Myocyte (in vitro differentiated cells): ENCODE data around the gene DHX32. TPM values are rescaled to one million over a fixed set of nuclear protein-coding genes. Genes with fewer than 3 reads are reported as not detected.

Experiments
- DNase-seq: peaks from one replicate; pipeline ENCODE4 v3.0.0-alpha.2; 2012; ENCODE audit warnings: low read depth
- total RNA-seq: library from RNA; depleted of rRNA; stranded (reverse); fragments of >200 nt; gene quantifications from 2 replicates; pipeline ENCODE4 v1.2.3, GENCODE V29; 2014

Gene DHX32
- total RNA-seq, 1 donor from 2014 or later, result 62.3 TPM

GRCh38 chr10:125848371-125848770 is 32.7 kb downstream of the DHX32 start:
- peak; percentile 36 for DNase-seq

DNA sequence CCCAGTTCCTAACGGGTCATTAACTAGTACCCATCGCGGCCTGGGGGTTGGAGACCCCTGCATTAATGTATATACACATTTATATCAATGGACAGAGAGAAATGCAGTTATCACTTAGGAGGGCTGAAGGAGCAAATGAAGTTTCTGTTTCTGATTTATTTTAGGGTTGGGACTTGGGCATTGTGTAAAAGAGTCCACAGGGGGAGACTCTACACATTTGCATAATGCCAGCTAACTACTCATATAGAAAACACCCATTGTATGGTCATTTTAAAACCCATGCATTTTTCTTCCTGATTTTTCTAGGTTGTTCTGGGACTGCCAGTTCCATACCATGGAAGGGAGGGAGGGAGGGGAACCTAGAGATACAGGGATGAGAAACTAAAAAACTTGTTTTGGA is 34.2 kb downstream of the DHX32 start:
- DNase-seq, result no peak

- DNase-seq, result no peak
Observed at GRCh38 chr10:125845617-125846016, 35.5 kb downstream of the DHX32 start.

DNA sequence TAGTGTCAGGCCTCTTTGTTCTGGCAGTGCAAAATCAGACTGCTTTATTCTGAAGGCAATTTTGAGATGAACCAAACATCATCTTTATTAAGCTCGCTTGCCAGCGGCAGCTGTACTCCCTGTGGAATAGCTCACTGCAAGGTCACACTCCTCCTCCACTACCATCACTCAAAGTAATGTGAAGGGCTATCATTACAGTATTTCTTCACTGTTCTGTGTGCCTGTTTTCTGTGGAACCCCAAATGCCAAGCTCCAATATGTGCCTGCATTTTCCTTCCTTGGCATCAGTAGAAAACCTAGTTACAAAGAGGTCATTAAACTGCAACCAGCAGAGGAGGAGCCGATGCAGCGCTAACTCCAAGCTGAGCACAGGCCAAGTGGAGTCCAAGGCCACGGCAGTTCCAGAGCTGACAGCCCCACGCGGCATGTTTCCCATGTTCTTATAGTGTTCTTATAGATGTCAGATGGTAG is 36.3 kb downstream of the DHX32 start:
- DNase-seq, result no peak

DNA sequence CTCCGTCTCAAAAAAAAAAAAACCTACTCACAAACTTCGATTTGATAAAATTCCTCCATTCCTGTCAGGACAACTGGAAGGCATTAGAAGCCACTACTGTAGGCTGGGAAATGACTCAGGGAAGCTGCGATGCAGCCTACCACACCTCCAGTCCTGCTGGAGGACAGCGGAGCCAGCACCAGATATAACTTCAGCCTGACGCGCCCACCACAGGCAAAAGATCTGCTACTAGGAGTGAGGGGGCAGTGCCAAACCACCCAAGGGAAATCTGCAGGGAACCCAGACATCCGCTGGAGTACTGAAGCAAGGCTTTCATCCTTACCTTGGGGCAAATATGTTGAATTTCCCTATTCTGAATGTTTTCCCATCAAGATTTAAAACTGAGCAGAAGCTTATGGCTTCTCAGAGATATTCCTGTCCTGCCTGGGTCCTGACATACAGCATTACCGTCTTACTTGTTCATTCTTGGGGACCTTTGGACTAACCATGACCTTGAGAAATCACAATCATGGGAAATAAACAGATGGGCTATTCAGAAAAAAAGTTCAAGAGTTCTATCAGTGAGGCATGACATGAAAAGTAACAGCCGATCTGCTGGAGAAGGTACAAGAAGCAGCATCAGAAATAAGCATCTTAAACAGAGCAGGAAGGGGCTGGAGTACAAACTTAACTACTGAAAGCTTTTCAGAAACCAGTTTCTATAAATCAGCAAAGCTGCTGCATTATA is 37.3 kb downstream of the DHX32 start:
- DNase-seq, result peak; percentile 9

- DNase-seq, result peak; percentile 8
Observed at GRCh38 chr10:125840955-125841354, 40.1 kb downstream of the DHX32 start.

GRCh38 chr10:125840406-125840805 is 40.7 kb downstream of the DHX32 start:
- DNase-seq, result no peak

- DNase-seq, result peak; percentile 18
Observed at GRCh38 chr10:125838802-125839575, 42.1 kb downstream of the DHX32 start.

- no peak for DNase-seq
Observed at GRCh38 chr10:125836746-125837145, 44.3 kb downstream of the DHX32 start.

DNA sequence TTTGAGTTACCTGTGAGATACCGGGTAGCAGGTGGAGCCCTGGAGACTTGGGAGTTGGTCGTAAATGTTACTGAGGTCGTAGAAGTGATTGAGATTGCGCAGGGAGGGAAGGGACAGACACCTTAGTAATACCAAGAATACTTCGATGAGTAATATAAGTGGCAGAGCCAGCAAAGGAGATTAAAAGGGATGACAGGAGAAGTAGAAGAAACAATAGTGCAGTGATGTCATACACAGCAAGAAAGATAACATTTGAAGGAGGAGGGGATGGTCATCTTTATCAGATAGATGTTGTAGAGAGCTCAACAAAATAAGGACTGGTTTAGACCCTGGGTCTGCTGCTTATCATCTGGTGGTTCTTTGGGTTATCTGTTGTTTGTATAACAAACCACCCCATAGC is 52.8 kb downstream of the DHX32 start:
- no peak for DNase-seq

GRCh38 chr10:125827133-125827532 is 54.0 kb downstream of the DHX32 start:
- no peak for DNase-seq

DNA sequence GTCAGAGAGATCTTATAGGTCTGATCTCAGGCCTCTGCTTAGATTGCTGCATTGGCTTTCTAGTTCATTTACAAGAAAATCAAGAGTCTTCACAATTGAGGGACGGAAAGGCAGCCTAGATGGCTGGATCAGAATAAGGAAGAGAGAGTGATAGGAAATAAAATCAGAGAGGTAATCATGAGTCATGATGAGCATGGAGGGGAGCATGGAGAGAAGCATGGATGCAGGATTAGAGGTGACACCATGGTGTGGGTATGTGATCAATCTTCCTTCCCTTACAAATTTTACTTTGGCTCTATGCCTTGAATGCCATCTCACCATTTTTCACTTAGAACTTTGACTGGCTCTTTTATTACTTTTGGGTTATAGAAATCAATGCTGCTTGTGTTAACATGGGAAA is 56.4 kb downstream of the DHX32 start:
- DNase-seq, result no peak

DNA sequence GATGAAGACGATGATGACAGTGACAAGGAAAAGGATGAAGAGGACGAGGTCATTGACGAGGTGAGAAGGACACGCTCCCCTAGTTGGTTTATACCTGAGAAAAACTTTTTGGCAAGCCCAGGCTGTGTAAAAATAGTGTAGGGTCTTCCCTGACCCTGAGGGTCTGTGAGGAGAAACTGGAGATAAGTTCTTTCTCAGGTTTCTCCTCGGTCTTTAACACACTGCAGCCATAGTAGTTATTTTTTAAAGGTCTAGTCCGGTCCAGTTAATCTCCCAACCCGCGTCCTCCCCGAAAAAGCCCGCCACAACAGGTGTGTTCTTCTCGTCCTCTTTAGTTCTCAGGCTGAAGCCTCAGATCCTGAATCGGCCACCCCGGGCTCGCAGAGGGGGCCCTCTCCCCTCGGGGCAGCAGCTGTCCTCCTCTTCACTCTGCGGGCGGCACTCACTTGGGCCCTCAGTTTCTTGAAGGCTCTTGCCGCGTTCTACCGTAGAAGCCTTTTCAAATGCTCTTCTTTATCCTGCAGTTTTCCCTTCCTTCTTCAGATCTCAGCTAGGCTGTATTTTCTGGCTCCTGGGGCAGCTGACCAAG is 57.3 kb downstream of the DHX32 start:
- DNase-seq, result peak; percentile 34

GRCh38 chr10:125822878-125823662 is 58.0 kb downstream of the DHX32 start, which contains the start of the genes BCCIP and UROS:
Gene BCCIP, plus strand, starts transcription at chr10:125823546. Its CDS starts 12 bp downstream, at chr10:125823558.
Gene UROS, minus strand, starts transcription at chr10:125823258. Its CDS starts 6,759 bp downstream, at chr10:125816499.
- DNase-seq, result peak; percentile 94

DNA sequence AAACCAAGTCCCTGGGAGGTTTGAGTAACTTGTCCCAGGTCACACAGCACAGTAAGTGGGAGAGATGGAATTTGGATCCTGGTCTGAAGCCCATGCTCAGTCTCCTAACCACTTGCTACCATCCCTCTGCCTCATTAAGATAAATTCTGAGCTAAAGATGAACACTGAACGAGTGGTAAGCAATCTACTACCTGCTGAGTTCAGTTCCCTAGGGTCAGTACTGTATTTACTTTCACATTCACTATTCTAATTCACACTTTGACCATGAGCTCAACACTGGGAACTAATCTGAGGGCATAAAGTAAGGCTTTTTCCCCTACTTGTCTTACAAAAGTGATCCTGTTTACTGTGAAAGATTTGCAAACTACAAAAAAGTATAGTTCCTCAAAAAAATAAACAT is 60.4 kb downstream of the DHX32 start:
- no peak for DNase-seq

GRCh38 chr10:125817337-125817946 is 63.6 kb downstream of the DHX32 start:
- DNase-seq, result no peak

- no peak for DNase-seq
Observed at GRCh38 chr10:125816548-125816947, 64.5 kb downstream of the DHX32 start.

GRCh38 chr10:125815764-125816163 is 65.3 kb downstream of the DHX32 start:
- no peak for DNase-seq

- DNase-seq, result peak; percentile 39
Observed at GRCh38 chr10:125812128-125812750, 68.9 kb downstream of the DHX32 start.

DNA sequence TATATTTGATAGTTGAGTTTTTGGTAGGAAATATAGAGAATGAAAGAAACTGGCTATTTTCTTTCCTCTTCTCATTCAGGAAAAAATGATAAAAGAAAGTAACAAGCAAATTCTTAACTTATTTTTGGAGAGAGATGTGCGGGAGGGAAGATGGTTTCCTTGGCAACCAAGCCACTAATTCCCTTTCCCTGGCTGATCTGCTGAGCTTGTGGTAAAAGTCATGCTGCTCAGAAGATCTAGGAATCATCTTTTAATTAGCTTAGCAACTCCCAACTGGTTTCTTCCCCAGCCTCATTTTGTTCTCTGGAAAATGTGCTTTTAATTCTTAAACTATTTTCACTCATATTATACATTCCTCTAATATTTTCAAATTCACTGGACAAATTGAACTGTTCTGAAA is 69.8 kb downstream of the DHX32 start:
- peak; percentile 16 for DNase-seq
